ENCODE measurements around the gene SPEF2.
A peak's percentile ranks its signal among the peaks of the same experiment; 100 is the strongest.

Gene SPEF2

GRCh38 chr5:35617435-35618303 is at the start of gene SPEF2:
Gene SPEF2 (plus strand): TSS chr5:35617863. CDS start chr5:35617998, 135 bp downstream.
- peak in 2 of 3 experiments; percentile 94 to 97 for DNase-seq

- DNase-seq: no peak
These were observed 42.1 kb upstream of the SPEF2 start for GRCh38 chr5:35575578-35575977.

GRCh38 chr5:35587419-35587818 is 30.2 kb upstream of the SPEF2 start:
- no peak for DNase-seq

GRCh38 chr5:35593338-35593737 is 24.3 kb upstream of the SPEF2 start:
- no peak for DNase-seq

- DNase-seq: peak in 1 of 3 experiments; percentile 30
These were observed 18.8 kb upstream of the SPEF2 start for GRCh38 chr5:35598707-35599370.

- DNase-seq: no peak
These were observed 17.1 kb upstream of the SPEF2 start for GRCh38 chr5:35600591-35600990.

- DNase-seq: no peak
These were observed 8.5 kb upstream of the SPEF2 start for GRCh38 chr5:35608881-35609779.

GRCh38 chr5:35617060-35617434 is 616 bp upstream of the SPEF2 start:
- DNase-seq: no peak

- DNase-seq: no peak
These were observed 607 bp downstream of the SPEF2 start for GRCh38 chr5:35618304-35618636.

GRCh38 chr5:35618781-35619180 is 1.1 kb downstream of the SPEF2 start:
- no peak for DNase-seq

- DNase-seq: no peak
These were observed 5.3 kb downstream of the SPEF2 start for GRCh38 chr5:35622974-35623373.

- DNase-seq: no peak
These were observed 6.3 kb downstream of the SPEF2 start for GRCh38 chr5:35623991-35624390.

GRCh38 chr5:35626108-35626507 is 8.4 kb downstream of the SPEF2 start:
- no peak for DNase-seq

- no peak for DNase-seq
These were observed 8.9 kb downstream of the SPEF2 start for GRCh38 chr5:35626553-35626952.

GRCh38 chr5:35634326-35634725 is 16.7 kb downstream of the SPEF2 start:
- DNase-seq: no peak

- DNase-seq: no peak
These were observed 23.0 kb downstream of the SPEF2 start for GRCh38 chr5:35640623-35641022.

- DNase-seq: no peak
These were observed 26.9 kb downstream of the SPEF2 start for GRCh38 chr5:35644543-35644942.

GRCh38 chr5:35647128-35647527 is 29.5 kb downstream of the SPEF2 start:
- DNase-seq: no peak

- DNase-seq: no peak
These were observed 30.0 kb downstream of the SPEF2 start for GRCh38 chr5:35647712-35648111.

- DNase-seq: peak in 2 of 3 experiments; percentile 2 to 44
These were observed 33.5 kb downstream of the SPEF2 start for GRCh38 chr5:35651002-35651756.

GRCh38 chr5:35656721-35657120 is 39.1 kb downstream of the SPEF2 start:
- DNase-seq: no peak

- DNase-seq: no peak
These were observed 40.2 kb downstream of the SPEF2 start for GRCh38 chr5:35657877-35658276.

- no peak for DNase-seq
These were observed 41.9 kb downstream of the SPEF2 start for GRCh38 chr5:35659556-35659955.

Measured in NCI-H1417 (cell line).